ENCODE results near the gene ARMC10.
"Not testable (repeated sequence)": the region's sequence is repeated elsewhere in the genome, so short reads cannot be mapped to it uniquely, and the experiment has no call there.

Gene ARMC10

GRCh38 chr7:103123529-103123928 lies 48.6 kb downstream of the ARMC10 start:
- no peak for DNase-seq (ENCODE audit: low read depth in 2 of 2, low spot score in 1 of 2)

- DNase-seq (ENCODE audit: low read depth in 2 of 2, low spot score in 1 of 2) = no peak
These were observed 49.6 kb downstream of the ARMC10 start for GRCh38 chr7:103124429-103124979.

- DNase-seq (ENCODE audit: low read depth in 2 of 2, low spot score in 1 of 2) = no peak
These were observed 52.1 kb downstream of the ARMC10 start for GRCh38 chr7:103127006-103127405.

- no peak for DNase-seq (ENCODE audit: low read depth in 2 of 2, low spot score in 1 of 2)
These were observed 55.0 kb downstream of the ARMC10 start for GRCh38 chr7:103129702-103130549.

GRCh38 chr7:103130901-103131624 lies 56.1 kb downstream of the ARMC10 start:
- no peak for DNase-seq (ENCODE audit: low read depth in 2 of 2, low spot score in 1 of 2)

- no peak for DNase-seq (ENCODE audit: low read depth in 2 of 2, low spot score in 1 of 2)
These were observed 58.2 kb downstream of the ARMC10 start for GRCh38 chr7:103132995-103133688.

GRCh38 chr7:103134836-103135554 lies 60.1 kb downstream of the ARMC10 start:
- DNase-seq (ENCODE audit: low read depth in 2 of 2, low spot score in 1 of 2) = no peak

- no peak for DNase-seq (ENCODE audit: low read depth in 2 of 2, low spot score in 1 of 2)
These were observed 65.1 kb downstream of the ARMC10 start for GRCh38 chr7:103140061-103140460.

GRCh38 chr7:103140685-103141084 lies 65.7 kb downstream of the ARMC10 start:
- no peak for DNase-seq (ENCODE audit: low read depth in 2 of 2, low spot score in 1 of 2)

GRCh38 chr7:103141753-103142404 lies 66.9 kb downstream of the ARMC10 start:
- DNase-seq (ENCODE audit: low read depth in 2 of 2, low spot score in 1 of 2) = no peak

GRCh38 chr7:103142494-103142893 lies 67.6 kb downstream of the ARMC10 start:
- no peak for DNase-seq (ENCODE audit: low read depth in 2 of 2, low spot score in 1 of 2)

- no peak for DNase-seq (ENCODE audit: low read depth in 2 of 2, low spot score in 1 of 2)
These were observed 68.9 kb downstream of the ARMC10 start for GRCh38 chr7:103143868-103144267.

GRCh38 chr7:103144754-103145153 lies 69.8 kb downstream of the ARMC10 start:
- DNase-seq (ENCODE audit: low read depth in 2 of 2, low spot score in 1 of 2) = not testable (repeated sequence)

- no peak for DNase-seq (ENCODE audit: low read depth in 2 of 2, low spot score in 1 of 2)
These were observed 73.4 kb downstream of the ARMC10 start for GRCh38 chr7:103148131-103148993.

Measured in stimulated activated CD8-positive, alpha-beta memory T cell treated with anti-CD3 and anti-CD28 coated beads, Interleukin-4, amount 100 ng/mL, for 1 hour (primary cell).